GM19468 (cell line): ENCODE results near the gene EFCC1.

ENCODE experiments used
- ATAC-seq: cut with Tn5 transposase; IDR thresholded peaks from one replicate; pipeline ENCODE4 v1.9.1; 2021; ENCODE audit warnings: mild to moderate bottlenecking, moderate library complexity, moderate number of reproducible peaks; ENCODE audit not compliant: unreplicated experiment; ENCODE audit errors: extremely low read depth

EFCC1 gene

GRCh38 chr3:129028866-129029265 lies 27.8 kb downstream of the EFCC1 start:
- no peak for ATAC-seq

GRCh38 chr3:129030611-129031010 lies 29.5 kb downstream of the EFCC1 start:
- ATAC-seq: no peak

- no peak for ATAC-seq
Measured at GRCh38 chr3:129031476-129032215, 30.5 kb downstream of the EFCC1 start.

- no peak for ATAC-seq
Measured at GRCh38 chr3:129032716-129033115, 31.6 kb downstream of the EFCC1 start.

GRCh38 chr3:129033151-129033550 lies 32.0 kb downstream of the EFCC1 start:
- ATAC-seq: no peak

GRCh38 chr3:129033633-129034321 lies 32.7 kb downstream of the EFCC1 start:
- no peak for ATAC-seq

GRCh38 chr3:129034642-129035041 lies 33.5 kb downstream of the EFCC1 start:
- no peak for ATAC-seq

- ATAC-seq: no peak
Measured at GRCh38 chr3:129035360-129036221, 34.5 kb downstream of the EFCC1 start.

GRCh38 chr3:129036222-129037092 lies 35.4 kb downstream of the EFCC1 start:
- no peak for ATAC-seq

GRCh38 chr3:129037093-129037419 lies 36.0 kb downstream of the EFCC1 start:
- no peak for ATAC-seq

- no peak for ATAC-seq
Measured at GRCh38 chr3:129038121-129038855, 37.2 kb downstream of the EFCC1 start.

- ATAC-seq: no peak
Measured at GRCh38 chr3:129039271-129040038, 38.4 kb downstream of the EFCC1 start.

GRCh38 chr3:129040039-129040336 lies 38.9 kb downstream of the EFCC1 start:
- ATAC-seq: no peak

- ATAC-seq: no peak
Measured at GRCh38 chr3:129040579-129041300, 39.6 kb downstream of the EFCC1 start.

GRCh38 chr3:129045675-129046036 lies 44.6 kb downstream of the EFCC1 start:
- ATAC-seq: no peak

GRCh38 chr3:129046037-129046731 lies 45.1 kb downstream of the EFCC1 start:
- no peak for ATAC-seq

- ATAC-seq: no peak
Measured at GRCh38 chr3:129046732-129047552, 45.8 kb downstream of the EFCC1 start.
